Tibial artery (tissue), 4 donors: ENCODE results near the gene UXT.
"Not testable (repeated sequence)": the region's sequence is repeated elsewhere in the genome, so short reads cannot be mapped to it uniquely, and the experiment has no call there.

Experiments
- DNase-seq, 2 donors: peaks; one replicate each; pipeline ENCODE4 v3.0.0-alpha.2; 2019
- H3K27ac ChIP-seq, 2 donors: fragments of 200-600 bp; sonication (generic) in 1 of 2; 1 replicate in 1 of 2; 2 replicates in 1 of 2; pipeline ENCODE4 v1.5.1; 2018 to 2019; ENCODE audit warnings: mild to moderate bottlenecking in 1 of 2
- H3K27me3 ChIP-seq, 2 donors: fragments of 200-600 bp; sonication (generic) in 1 of 2; one replicate each; pipeline versions ENCODE4 v1.5.1 to v1.6.0; 2016 to 2019
- H3K36me3 ChIP-seq, 3 donors: fragments of 200-600 bp; sonication (generic) in 2 of 3; one replicate each; pipeline ENCODE4 v1.5.1; 2016 to 2019; ENCODE audit warnings: mild to moderate bottlenecking in 2 of 3
- H3K4me1 ChIP-seq, 4 donors: fragments of 200-600 bp; sonication (generic) in 2 of 4; 1 replicate in 3 of 4; 2 replicates in 1 of 4; pipeline ENCODE4 v1.5.1; 2016 to 2019
- H3K4me3 ChIP-seq, 2 donors: fragments of 200-600 bp; sonication (generic) in 1 of 2; 1 replicate in 1 of 2; 2 replicates in 1 of 2; pipeline ENCODE4 v1.5.1; 2018 to 2019; ENCODE audit warnings: mild to moderate bottlenecking in 2 of 2
- H3K9me3 ChIP-seq, 3 donors: fragments of 200-600 bp; sonication (generic) in 1 of 3; one replicate each; pipeline ENCODE4 v1.5.1; 2016 to 2019
- intact Hi-C: fragments of 100-400 bp; cut with DNase I; formaldehyde crosslinking; loops from one replicate; pipeline ENCODE4 v1.15.0; 2023; ENCODE audit warnings: low total_unique reads
- TF ChIP-seq, protein P1 (sequence below), 2 experiments: fragments of 200-600 bp in 1 of 2; fragments of 450-650 bp in 1 of 2; IDR thresholded peaks; one replicate each; pipeline ENCODE4 v1.5.1; 2017 to 2019; ENCODE audit warnings: antibody characterized with exemption in 2 of 2, mild to moderate bottlenecking in 1 of 2, moderate library complexity in 1 of 2

Gene UXT

DNA sequence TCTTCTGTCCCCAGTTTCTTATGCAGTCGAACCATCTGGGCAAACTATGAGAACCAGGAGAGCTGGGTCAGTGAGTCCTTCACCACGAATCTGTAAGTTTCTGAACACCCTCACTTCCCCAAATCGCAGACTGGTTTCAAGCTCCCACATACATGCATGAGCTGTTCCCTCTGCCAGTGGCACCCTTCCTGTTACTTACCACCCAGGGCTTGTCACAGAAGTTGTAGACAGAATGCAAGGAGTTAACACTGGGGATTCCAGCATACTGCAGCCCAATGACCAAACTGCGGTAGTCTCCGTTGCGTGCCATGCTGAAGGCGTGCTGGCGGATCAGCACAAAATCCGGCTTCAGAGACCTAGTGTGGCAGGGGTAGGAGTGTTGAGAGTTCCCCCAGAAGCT lies 54.0 kb downstream of the UXT start:
- Histone ChIP-seq H3K4me3 (no peak overlapping the region), H3K36me3 (no peaks in the 10 kb centered on the region), H3K9me3 (peaks cover 0 to 14% (median 4%) of the 10 kb centered on the region in 3 donors), H3K4me1 (no peaks in the 10 kb centered on the region), H3K27me3 (no peaks in the 10 kb centered on the region), H3K27ac (no peak overlapping the region)
- TF ChIP-seq, protein P1, sequence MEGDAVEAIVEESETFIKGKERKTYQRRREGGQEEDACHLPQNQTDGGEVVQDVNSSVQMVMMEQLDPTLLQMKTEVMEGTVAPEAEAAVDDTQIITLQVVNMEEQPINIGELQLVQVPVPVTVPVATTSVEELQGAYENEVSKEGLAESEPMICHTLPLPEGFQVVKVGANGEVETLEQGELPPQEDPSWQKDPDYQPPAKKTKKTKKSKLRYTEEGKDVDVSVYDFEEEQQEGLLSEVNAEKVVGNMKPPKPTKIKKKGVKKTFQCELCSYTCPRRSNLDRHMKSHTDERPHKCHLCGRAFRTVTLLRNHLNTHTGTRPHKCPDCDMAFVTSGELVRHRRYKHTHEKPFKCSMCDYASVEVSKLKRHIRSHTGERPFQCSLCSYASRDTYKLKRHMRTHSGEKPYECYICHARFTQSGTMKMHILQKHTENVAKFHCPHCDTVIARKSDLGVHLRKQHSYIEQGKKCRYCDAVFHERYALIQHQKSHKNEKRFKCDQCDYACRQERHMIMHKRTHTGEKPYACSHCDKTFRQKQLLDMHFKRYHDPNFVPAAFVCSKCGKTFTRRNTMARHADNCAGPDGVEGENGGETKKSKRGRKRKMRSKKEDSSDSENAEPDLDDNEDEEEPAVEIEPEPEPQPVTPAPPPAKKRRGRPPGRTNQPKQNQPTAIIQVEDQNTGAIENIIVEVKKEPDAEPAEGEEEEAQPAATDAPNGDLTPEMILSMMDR (IDR thresholded peaks at IDR 0.05), result no peak
- intact Hi-C loops, result no loop called here
- DNase-seq, result no peak

DNA sequence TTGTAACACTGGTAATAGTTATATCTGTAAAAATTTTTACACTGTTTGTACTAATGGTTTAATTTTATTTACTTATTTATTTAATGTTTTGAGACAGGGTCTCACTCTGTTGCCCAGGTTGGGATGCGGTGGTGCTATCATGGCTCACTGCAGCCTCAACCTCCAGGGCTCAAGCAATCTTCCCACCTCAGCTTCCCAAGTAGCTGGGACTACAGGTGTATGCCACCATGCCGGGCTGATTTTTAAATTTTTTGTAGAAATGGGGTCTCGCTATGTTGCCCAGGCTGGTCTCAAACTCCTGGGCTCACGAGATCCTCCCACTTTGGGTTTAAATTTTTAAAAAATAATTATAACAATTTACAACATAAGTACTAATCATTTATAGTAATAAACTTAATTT lies 55.9 kb downstream of the UXT start:
- H3K4me1 ChIP-seq, H3K4me3 ChIP-seq, H3K36me3 ChIP-seq, intact Hi-C loops, H3K27ac ChIP-seq, H3K27me3 ChIP-seq, DNase-seq: not testable (repeated sequence)
- peaks cover 0 to 20% (median 11%) of the 10 kb centered on the region in 3 donors for H3K9me3 ChIP-seq
